Hematopoietic multipotent progenitor cell treated with erythropoietin and hydrocortisone succinate and interleukin-3 and kit ligand, for 17 days (in vitro differentiated cells): ENCODE results near the gene HEPACAM2.
A peak's percentile ranks its signal among the peaks of the same experiment; 100 is the strongest.

Experiments used
- DNase-seq: peaks from one replicate; pipeline ENCODE4 v3.0.0-alpha.2; 2015; ENCODE audit warnings: low spot score

HEPACAM2 gene

GRCh38 chr7:93226310-93226709 lies at the start of gene HEPACAM2:
Gene HEPACAM2, minus strand, starts transcription at chr7:93226469.
- no peak for DNase-seq

DNA sequence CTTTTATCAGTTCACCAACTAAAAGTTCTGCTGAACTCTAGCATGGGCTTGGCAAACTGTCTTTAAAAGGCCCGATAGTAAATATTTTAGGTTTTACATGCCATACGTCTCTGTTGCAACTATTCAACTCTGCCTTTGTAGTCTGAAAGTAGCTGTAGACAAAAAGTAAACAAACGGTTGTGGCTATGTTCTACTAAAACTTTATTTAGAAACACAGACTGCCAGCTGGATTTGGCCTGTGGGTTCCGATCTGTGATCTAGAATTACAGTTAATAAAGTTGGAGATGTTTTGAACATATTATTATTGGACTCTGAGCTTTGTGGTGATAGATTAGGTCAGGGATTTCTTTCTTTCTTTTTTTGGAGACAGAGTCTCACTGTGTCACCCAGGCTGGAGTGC lies 39.0 kb upstream of the HEPACAM2 start:
- DNase-seq = no peak

- DNase-seq = peak; percentile 34
Observed at GRCh38 chr7:93262535-93262934, 36.3 kb upstream of the HEPACAM2 start.

DNA sequence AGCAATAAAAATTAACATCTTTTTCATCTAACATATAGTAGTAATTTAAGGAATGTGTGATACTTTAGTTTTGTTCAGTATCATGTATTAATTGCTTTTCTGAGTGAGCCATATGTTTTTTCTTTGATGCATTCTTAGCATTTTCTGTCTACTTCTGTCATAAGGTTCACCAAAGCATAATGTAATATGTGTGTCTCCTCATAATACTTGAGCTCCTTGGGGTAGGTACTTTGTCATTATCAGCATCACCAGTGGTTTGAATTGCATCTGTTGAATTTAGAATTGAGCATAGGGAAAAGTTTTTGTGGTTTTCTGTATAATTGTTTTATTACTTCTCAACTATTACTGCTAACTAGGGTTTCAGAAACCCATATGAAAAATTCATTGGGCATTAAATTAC lies 32.4 kb upstream of the HEPACAM2 start:
- no peak for DNase-seq

DNA sequence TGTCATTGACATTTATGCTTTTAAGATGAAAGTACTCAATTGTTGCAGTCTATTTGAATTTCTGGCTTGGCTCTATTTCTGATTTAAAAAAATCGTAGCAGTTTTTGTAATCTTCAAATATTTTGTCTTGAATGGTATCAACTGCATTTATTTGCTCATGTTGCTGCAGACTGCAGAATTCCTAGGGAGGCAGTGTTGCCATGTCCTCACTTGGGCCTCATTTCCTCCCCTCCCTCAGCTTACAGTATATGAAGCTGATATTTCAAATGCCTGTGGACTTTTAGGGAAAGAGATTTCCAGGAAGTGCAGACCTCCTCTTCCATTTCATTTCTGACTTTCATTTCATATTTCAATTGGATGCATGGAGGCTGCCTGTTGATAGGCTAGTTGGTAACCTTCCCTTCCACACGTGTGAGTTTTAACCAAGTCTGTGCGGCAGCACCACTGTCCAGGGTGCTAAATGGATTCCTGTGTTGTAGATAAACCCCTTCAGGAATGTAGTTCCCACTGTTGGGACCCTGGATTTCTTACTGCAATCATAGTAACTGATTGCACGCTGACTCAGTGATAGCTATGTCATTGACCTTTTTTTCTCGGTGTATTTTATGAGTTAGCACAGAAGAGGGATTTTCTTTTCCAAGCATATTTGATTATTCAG lies 23.4 kb upstream of the HEPACAM2 start:
- DNase-seq = no peak

- DNase-seq = peak; percentile 71
Observed at GRCh38 chr7:93245525-93246432, 19.5 kb upstream of the HEPACAM2 start.

DNA sequence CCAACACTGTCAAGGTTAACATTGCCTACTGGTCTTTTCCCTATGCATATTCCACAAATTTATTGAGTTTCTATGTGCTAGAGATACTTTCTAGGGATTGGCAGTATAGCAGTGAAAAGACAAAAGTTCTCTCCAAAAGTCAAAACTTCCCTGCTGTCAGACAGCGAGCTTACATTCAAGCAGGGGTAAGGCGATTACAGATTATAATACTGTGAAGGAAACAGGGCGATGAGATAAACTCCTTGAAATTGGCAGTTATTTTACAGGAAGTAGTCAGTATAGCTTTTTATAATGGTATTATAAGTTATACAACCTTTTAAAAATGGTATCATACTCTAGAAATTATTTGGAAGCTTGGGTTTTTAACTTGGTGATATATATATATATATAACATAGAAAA lies 15.8 kb upstream of the HEPACAM2 start:
- no peak for DNase-seq

GRCh38 chr7:93239824-93240223 lies 13.6 kb upstream of the HEPACAM2 start:
- no peak for DNase-seq

DNA sequence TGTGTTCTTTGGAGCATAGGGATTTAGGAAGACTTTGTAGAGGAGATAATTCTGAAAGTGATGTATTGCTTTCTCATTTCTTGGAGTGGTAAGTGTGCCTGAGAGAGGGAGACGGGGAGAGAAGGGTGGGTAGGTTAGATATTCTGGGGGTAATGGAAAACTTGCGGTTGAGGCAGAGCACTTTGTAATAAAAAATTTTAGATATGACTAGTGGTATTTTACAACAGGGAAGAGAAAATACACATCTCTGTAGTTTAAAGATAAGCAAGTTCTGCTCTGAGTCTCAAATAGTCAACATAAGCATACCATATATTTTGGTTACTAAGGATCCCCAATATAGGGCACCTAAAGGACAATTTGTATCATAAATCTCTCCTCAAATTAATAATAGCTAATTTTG lies 12.5 kb upstream of the HEPACAM2 start:
- DNase-seq = no peak

- DNase-seq = no peak
Observed at GRCh38 chr7:93238131-93238530, 11.9 kb upstream of the HEPACAM2 start.

DNA sequence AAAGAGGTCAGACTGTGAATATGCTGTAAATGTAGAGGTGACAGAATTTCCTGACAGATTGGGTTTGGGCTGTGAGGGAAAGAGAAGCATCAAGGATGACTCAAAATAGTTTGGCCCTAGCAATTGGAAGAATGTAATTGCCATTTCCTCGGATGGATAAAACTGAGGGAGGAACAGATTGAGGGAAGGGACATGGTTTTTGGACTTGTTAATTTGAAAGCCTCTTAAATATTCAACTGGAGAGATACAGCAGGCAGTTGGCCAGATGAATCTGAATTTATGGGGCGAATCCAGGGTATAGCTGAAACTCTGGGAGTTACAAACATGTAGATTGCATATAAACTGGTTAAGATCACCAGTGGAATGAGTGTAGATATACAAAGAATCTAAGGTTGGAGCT lies 9.3 kb upstream of the HEPACAM2 start:
- DNase-seq = no peak

DNA sequence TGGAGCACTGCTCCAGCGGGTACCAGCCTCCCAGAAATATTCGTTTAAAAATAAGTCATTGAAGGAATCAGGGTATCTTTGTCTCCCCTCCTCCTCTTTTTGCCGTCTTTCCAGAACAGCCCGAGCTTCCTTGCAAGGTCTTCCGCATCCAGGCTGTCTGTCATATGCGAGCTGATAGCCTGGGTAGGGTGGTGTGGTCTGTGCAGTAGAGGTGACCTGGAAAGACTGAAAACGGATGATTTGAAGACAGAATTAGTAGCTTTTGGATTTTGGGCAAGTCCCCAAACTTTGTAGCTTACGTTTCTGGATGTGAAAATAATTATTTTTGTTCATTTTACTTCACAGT lies 6.4 kb upstream of the HEPACAM2 start:
- DNase-seq = peak; percentile 53

DNA sequence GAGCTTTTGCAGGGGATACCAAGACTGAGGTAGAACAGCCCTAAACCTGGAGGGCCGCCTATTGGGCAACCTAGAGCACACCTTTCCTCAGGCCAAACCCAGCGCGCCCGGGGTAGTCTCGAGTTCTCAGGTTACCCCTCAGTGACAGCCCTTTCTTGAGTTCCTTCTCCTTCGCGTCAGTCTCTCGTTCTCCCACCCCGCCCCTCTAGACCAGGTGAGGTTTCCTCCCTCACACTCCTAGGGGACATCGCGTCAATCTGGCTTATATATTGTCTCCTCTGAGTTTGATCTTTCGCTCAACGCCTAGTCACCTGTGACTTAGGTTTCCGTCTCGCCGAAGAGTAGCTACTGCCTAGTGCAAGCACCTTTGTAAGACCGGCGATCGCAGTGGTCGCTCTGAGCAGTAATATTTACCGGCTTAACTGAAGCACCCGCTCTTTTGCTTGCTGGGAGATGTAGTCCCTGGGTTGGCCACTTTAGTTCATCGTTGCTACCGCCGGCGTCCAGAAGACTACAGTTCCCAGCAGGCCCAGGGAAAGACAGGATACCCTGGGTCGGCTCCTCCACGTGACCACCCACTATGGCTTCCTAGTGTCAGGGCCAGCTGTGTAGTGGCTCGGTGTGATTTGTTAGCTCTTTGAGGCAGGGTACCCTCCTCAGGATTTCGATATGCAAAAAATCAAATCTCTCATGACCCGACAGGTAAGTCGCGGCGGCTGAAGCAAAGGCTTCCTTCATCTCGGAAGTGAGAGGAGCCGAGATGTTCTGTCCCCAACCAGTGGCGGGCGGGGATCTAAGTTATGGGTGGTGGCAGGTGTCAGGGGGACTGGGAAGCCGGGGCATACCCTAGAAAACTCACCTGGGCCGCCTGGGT lies 5.8 kb upstream of the HEPACAM2 start, which contains the start of gene VPS50:
Gene VPS50, plus strand, starts transcription at position 568 of the 874 bp plus-strand sequence. Its CDS starts 102 bp downstream, at position 670.
- DNase-seq = peak; percentile 97

DNA sequence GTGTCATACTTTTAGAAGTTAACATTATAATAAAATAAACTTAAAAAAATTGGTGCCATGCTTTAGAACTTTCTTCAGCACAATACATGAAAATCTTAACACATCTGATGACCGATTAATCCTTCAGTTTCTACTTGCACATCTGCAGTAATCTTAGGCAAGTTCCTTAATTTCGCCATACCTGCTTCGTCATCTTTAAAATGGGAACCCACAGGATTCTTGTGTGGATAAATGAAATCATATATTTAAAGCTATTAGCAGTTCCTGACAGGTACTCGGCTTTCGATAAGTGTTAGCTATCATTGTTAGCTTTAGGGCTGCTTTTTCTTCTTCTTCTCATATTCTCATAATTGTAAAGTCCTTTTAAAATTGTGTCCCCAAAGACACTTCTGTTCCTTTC lies 5.0 kb upstream of the HEPACAM2 start:
- no peak for DNase-seq

GRCh38 chr7:93228302-93228701 lies 2.0 kb upstream of the HEPACAM2 start:
- DNase-seq = peak; percentile 90

DNA sequence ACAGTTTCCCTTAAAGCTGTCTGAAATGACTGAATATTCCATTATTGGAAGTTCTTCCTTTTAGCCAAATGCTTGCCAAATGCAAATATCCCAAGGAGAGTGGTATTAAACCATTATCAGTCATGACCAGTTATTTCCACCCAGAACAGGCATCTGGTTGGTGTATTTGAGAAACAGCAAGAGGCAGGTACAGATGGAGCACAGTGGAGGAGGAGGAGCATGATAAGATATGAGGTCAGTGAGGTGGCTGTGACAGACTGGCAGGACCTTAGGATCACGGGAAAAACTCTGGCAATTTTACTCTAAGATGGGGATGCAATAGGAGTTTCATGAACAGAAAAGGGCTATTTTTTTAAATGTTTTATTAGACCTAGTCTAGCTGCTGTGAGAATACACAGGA lies 6.4 kb downstream of the HEPACAM2 start:
- peak; percentile 64 for DNase-seq

GRCh38 chr7:93218997-93219827 lies 7.1 kb downstream of the HEPACAM2 start:
- DNase-seq = peak; percentile 76

DNA sequence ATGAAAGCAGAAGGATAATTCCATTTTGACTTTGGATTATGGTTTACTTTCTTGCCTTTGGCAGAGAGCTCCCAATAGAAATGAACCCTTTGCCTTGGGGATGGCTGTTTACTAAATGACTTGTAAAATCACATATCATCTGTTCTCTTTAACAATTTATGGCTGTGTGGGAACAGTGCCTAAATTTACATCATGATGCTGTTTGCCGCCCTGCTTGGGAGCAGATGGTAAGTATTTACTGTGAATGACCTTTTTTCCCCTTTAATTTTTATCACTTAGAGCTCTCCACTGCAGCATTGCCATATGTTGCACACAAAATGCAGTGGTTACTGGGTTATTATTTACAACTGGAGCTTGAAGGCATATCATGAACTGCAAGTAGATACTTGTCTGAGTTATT lies 13.4 kb downstream of the HEPACAM2 start:
- DNase-seq = no peak

DNA sequence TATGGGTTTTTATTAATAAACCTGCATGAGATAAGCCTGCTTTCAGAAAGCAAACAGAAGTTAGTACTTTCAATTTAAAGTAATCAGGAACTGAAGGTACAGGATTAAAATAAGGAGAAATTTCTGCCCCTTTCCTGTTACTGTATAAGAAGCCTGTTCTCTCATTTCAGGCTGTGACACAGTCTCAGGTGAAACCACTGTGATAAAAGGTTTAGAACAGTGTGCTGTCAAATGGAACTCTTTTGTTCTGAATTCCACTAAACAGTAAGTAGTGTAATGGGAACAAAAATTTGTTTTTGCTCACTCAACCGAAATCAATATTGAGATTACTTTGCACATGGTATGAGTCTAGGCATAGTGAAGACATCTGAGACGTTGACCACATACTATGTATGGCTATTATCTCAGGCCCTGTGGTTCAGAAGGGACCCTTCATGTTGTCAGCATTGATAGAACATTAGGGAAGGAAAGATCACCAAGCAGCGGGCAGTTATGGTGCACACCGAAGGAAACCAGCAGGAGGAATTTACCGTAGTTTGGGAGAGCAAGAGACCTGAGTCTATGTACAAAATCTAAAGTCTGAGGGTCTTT lies 14.9 kb downstream of the HEPACAM2 start:
- DNase-seq = no peak

GRCh38 chr7:93205046-93205445 lies 21.2 kb downstream of the HEPACAM2 start:
- DNase-seq = no peak

- no peak for DNase-seq
Observed at GRCh38 chr7:93203496-93203895, 22.8 kb downstream of the HEPACAM2 start.
